Colon (tissue), 2 donors: ENCODE data around the gene NRXN3.
"Not testable (repeated sequence)": the region's sequence is repeated elsewhere in the genome, so short reads cannot be mapped to it uniquely, and the experiment has no call there.

Experiments
- FAIRE-seq: peaks from 2 replicates; lab custom pipeline; 2012; peaks lifted over from hg19 to GRCh38; lab: Jason Lieb, UNC
- donor health status: control.
- donor health status: control.

The NRXN3 gene

GRCh38 chr14:79735121-79735520 lies 1564.9 kb downstream of the NRXN3 start:
- no peak for FAIRE-seq

- no peak for FAIRE-seq
Measured at GRCh38 chr14:79740066-79740601, 1570.0 kb downstream of the NRXN3 start.

DNA sequence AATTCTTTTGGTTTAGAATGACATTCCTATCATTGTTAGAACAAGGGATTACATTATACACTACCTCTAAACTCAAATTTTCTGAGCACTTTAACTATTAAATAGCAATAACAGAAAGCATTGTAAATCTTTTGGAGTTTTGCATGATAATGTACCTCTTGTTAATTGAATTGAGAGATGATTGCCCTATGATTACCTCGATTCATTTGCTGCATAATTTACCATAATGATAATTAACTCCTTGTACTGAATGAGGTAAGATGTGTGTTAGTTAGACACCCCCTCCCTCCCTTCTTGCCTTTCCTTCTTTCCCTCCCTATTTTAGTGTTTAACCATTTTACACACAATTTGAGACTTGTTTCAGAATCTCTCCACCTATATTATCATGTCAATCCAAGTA lies 1572.0 kb downstream of the NRXN3 start:
- FAIRE-seq = no peak

- FAIRE-seq = no peak
Measured at GRCh38 chr14:79745046-79745445, 1574.9 kb downstream of the NRXN3 start.

GRCh38 chr14:79749065-79749464 lies 1578.9 kb downstream of the NRXN3 start:
- FAIRE-seq = no peak

DNA sequence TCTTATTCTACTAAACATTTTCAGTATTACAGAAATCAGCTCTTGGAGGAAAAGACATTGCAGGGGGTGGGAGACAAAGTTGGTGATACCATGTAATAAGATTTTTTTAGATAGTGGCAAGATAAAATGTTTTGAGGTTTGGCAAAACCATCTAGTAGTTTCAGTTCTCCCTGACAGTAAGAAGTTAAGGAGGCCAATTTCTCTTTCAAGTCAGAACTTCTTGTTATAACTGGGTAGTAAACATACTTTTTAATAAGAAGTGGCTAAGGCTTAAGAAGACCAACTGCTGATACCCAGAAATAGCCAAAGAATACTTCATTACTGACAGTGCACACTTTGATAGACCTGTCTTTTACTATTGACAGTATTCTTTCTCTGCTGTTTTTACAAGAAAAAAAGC lies 1588.8 kb downstream of the NRXN3 start:
- no peak for FAIRE-seq

GRCh38 chr14:79764323-79764722 lies 1594.2 kb downstream of the NRXN3 start:
- no peak for FAIRE-seq

- FAIRE-seq = no peak
Measured at GRCh38 chr14:79766511-79766910, 1596.3 kb downstream of the NRXN3 start.

- FAIRE-seq = no peak
Measured at GRCh38 chr14:79767251-79767650, 1597.1 kb downstream of the NRXN3 start.

DNA sequence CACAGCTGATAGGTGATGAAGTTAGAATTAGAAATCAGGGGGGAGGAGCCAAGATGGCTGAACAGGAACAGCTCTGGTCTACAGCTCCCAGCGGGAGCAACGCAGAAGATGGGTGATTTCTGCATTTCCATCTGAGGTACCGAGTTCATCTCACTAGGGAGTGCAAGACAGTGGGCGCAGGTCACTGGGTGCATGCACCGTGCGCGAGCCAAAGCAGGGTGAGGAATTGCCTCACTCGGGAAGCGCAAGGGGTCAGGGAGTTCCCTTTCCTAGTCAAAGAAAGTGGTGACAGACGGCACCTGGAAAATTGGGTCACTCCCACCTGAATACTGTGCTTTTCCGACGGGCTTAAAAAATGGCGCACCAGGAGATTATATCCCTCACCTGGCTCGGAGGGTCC lies 1597.5 kb downstream of the NRXN3 start:
- FAIRE-seq = not testable (repeated sequence)

GRCh38 chr14:79781882-79782281 lies 1611.7 kb downstream of the NRXN3 start:
- no peak for FAIRE-seq

- no peak for FAIRE-seq
Measured at GRCh38 chr14:79783041-79783440, 1612.9 kb downstream of the NRXN3 start.

DNA sequence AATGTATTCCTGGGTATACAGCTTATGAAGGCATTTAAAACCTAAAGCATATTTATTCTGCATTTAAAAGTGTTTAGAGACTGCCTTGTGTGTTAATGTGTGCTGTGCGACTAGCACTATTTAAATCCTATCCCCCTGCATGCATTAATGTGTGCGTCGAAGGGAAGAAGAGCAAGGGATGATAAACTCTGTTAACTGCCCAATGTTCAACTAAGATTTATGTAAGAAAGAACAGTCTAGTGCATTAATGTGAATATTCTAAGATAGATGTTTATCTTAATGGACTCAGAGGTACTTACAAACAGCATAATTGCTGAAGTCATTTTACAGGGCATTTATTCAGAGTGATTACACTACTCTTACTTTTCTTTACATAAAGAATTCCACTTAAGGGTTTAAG lies 1616.3 kb downstream of the NRXN3 start:
- no peak for FAIRE-seq

DNA sequence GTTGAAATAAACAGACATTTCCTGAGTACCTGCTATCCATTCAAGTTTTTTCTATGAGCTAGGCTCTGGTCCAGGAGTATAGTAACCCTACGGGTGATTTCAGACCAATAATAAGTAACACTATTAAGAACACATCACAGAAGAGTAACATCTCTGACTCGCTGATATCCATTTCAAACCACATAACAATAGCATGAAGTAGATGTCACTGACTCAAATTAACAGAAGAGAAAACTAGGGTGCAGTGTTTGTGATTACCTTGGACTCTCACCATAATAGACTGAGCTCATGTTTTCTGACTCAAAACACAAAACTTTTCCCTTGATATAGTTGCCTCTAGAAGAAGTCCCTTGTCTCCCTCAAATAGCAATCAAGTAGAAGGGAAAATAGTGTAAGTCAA lies 1618.2 kb downstream of the NRXN3 start:
- FAIRE-seq = no peak

- peak; percentile 80 for FAIRE-seq
Measured at GRCh38 chr14:79791055-79791732, 1621.0 kb downstream of the NRXN3 start.

DNA sequence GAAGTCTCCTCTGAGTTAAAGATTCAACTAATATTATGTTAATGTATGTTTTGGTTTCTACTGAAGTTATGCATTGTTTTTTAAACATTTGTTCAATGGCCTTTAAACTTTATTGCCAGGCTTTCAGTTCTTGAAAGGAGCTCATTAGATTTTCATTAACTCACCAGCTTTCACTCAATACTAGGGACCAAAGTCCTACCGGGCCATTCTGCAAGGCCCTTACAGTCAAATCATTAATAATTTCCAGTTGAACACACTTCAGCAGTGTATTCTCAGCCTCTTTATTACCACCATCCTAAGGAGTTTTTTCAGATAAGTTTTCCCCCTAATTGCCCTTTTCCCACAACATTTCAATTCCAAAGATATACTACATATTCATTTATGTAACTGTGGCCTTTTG lies 1631.9 kb downstream of the NRXN3 start:
- FAIRE-seq = no peak

DNA sequence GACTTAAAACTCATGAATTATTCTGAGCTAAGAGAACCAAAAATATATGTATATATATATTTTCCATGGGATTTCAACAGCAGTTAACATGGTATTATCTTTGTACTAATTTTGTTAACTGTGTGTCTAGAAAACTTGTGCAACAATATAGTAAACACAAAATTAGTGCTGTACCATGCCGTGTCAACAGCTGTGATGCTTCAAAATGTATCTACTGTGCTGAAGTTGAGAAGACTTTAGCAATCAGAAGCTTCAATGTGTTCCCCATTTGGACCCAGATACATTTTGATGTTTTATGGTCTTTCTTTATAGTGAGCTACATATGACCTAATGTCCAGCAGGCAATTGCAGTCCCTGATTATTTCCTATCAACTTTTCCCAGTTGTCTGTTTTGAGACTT lies 1635.5 kb downstream of the NRXN3 start:
- FAIRE-seq = no peak

DNA sequence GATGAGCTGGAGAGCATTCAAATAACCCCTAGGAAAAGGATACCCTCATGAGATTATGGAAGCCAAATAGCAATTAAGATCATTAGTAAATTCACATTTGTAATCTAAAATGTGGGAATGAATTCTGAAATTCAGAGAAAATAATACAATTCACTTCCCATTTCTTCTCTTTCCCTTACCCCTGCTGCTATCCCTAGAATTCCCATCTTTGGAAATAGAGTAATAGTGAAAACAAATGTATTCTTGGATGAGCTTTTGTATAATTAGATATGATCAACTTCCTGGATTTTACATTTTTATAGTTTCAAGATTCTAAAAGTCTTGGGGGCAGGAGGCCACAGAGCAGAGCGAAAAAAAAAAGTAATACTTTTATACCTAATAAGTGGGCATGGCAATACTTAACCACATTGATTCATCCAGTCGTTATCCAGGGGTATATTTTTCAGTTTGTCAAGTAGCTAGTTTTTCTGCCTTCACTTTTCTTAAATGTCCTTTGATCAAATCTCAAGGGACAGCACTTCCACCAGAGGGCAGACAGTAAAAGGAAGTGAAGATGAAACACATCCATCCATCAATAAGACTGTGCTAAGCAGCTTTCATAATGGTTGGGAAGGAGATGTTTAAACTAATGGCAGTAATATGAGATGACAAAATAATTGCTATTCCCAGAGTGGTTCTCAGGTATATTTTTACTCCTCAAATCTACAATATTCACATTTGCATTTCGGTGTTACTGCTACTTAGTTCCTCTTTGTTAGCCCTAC lies 1639.9 kb downstream of the NRXN3 start:
- no peak for FAIRE-seq

GRCh38 chr14:79820866-79821535 lies 1650.8 kb downstream of the NRXN3 start:
- no peak for FAIRE-seq

- FAIRE-seq = no peak
Measured at GRCh38 chr14:79822034-79822433, 1651.9 kb downstream of the NRXN3 start.

DNA sequence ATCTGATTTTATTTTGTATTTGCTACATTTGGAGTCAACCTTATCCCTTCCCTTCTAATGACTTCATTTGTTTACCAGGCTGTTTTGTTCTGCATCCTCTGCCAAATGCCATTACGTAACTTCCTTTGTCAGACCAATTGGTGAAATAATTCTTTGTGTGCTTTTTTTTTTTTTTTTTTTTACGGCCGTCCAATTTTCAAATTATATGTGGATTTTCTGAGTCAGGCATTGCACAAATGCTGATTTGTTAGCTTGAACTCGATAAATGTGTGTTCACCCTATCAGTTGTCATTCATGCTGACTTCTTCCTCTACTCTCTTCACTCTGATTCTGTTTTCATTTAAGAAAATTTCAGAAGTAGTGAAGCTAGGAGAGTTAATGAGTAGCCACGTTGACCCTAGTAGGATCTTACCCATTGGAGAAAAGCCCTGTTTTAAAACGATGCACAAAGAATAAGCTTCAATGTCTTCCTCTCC lies 1654.9 kb downstream of the NRXN3 start:
- FAIRE-seq = no peak

GRCh38 chr14:79826362-79826761 lies 1656.2 kb downstream of the NRXN3 start:
- FAIRE-seq = no peak
